Pancreas (tissue), 10 donors: Measurements from ENCODE around the gene RBM38. TPM values are rescaled to one million over a fixed set of nuclear protein-coding genes. Genes with fewer than 3 reads are reported as not detected.

ENCODE experiments used
- ATAC-seq, 4 donors: fragments of 200-7000 bp; cut with Tn5 transposase; one replicate each; pipeline versions ENCODE4 v1.8.0 to v1.9.1; 2020; ENCODE audit warnings: mild to moderate bottlenecking in 4 of 4, moderate library complexity in 4 of 4
- DNase-seq, 6 donors: peaks; one replicate each; pipeline ENCODE4 v3.0.0-alpha.2; 2020
- FAIRE-seq: peaks from 2 replicates; lab custom pipeline; 2012; peaks lifted over from hg19 to GRCh38; lab: Jason Lieb, UNC
- H3K27ac ChIP-seq, 4 donors: fragments of 200-600 bp; sonication (generic); 1 replicate in 3 of 4; 2 replicates in 1 of 4; pipeline versions ENCODE4 v1.5.0 to v1.8.0; 2020
- H3K27me3 ChIP-seq, 4 donors: fragments of 200-600 bp; one replicate each; pipeline ENCODE4 v1.8.0; 2021
- H3K36me3 ChIP-seq, 3 donors: fragments of 200-600 bp; sonication (generic) in 1 of 3; one replicate each; pipeline versions ENCODE4 v1.5.0 to v1.8.0; 2020 to 2021
- H3K4me1 ChIP-seq, 3 donors: fragments of 200-600 bp; one replicate each; pipeline ENCODE4 v1.8.0; 2021
- H3K4me3 ChIP-seq, 4 donors: fragments of 200-600 bp; sonication (generic) in 2 of 4; one replicate each; pipeline versions ENCODE4 v1.5.0 to v1.8.0; 2020 to 2021
- H3K9me3 ChIP-seq, 4 donors: fragments of 200-600 bp; one replicate each; pipeline ENCODE4 v1.8.0; 2021
- CTCF ChIP-seq, 4 donors: fragments of 200-600 bp; sonication (generic) in 3 of 4; IDR thresholded peaks; one replicate each; pipeline versions ENCODE4 v1.5.0 to v1.8.0; 2021; ENCODE audit warnings: antibody characterized with exemption in 4 of 4
- WGBS, 2 donors: extraction: QIAGEN DNeasy Blood & Tissue Kit; methylation state at CpG; one replicate each; pipeline ENCODE4 v1.1.7; 2013; 5-methylcytosine and 5-hydroxymethylcytosine counted together
- intact Hi-C, 3 donors: fragments of 100-400 bp; cut with DNase I; formaldehyde crosslinking; loops; one replicate each; pipeline versions ENCODE4 v1.11.1 to v1.14.2; 2022
- polyA plus RNA-seq, 2 donors: library from polyadenylated mRNA; stranded (reverse); fragments of 200-250 nt; gene quantifications; one replicate each; pipeline ENCODE4 v1.2.3, GENCODE V29; 2013
- total RNA-seq, 6 donors: library from RNA; stranded (reverse); fragmentation: NEBNext Ultra II Directional in 4 of 6; extraction: Animal tissue kit (Norgen Biotek cat#: 25700) in 4 of 6; gene quantifications; one replicate each; pipeline versions ENCODE4 v1.2.1 to v1.2.4, GENCODE V29; 2021 to 2023
- donor health status: healthy with polysubstance abuse.
- donor health status: DM: no; HTN: no; CAD: no; lungs with moderate emphysema.
- donor health status: DM: no; HTN: no; CAD: no.
- donor health status: control.
- donor health status: control.
- donor health status: Bipolar disorder and iron deficiency.
- donor health status: DM: yes; HTN: yes; CAD: no.
- donor health status: DM: no; HTN: no; CAD: no.
- donor health status: DM: no; HTN: no; CAD: no.
- donor health status: DM: yes; HTN: yes; CAD: no.

The RBM38 gene
- total and polyA plus RNA-seq, 8 donors: 3.9 to 13.1 (median 6.2) TPM

GRCh38 chr20:57420571-57421252 is 29.5 kb downstream of the RBM38 start:
- Histone ChIP-seq H3K27me3 (no peaks in the 10 kb centered on the region), H3K4me1 (no peaks in the 10 kb centered on the region), H3K27ac (no peak overlapping the region), H3K9me3 (no peaks in the 10 kb centered on the region), H3K36me3 (no peaks in the 10 kb centered on the region), H3K4me3 (no peak overlapping the region)
- intact Hi-C loops: no loop called here
- FAIRE-seq (no peak), DNase-seq (peak in 2 of 6 donors; percentile 18 to 54), ATAC-seq (no peak)
- no peak for TF ChIP-seq CTCF (IDR thresholded peaks at IDR 0.05)
- 61 to 80% methylated on average over 20 of the region's 20 CpGs for WGBS, 2 donors

GRCh38 chr20:57421253-57422220 is 30.3 kb downstream of the RBM38 start:
- Histone ChIP-seq H3K27me3 (no peaks in the 10 kb centered on the region), H3K27ac (no peak overlapping the region), H3K36me3 (no peaks in the 10 kb centered on the region), H3K4me3 (no peak overlapping the region), H3K4me1 (no peaks in the 10 kb centered on the region), H3K9me3 (no peaks in the 10 kb centered on the region)
- no peak for ATAC-seq
- intact Hi-C loops: no loop called here
- peak in 2 of 6 donors; percentile 8 to 58 for DNase-seq
- FAIRE-seq: no peak
- 66 to 75% methylated on average over 26 of the region's 26 CpGs for WGBS, 2 donors
- no peak for TF ChIP-seq CTCF (IDR thresholded peaks at IDR 0.05)

GRCh38 chr20:57422254-57422653 is 31.1 kb downstream of the RBM38 start:
- H3K27ac ChIP-seq: no peak overlapping the region
- DNase-seq: no peak
- H3K27me3 ChIP-seq: no peaks in the 10 kb centered on the region
- no peaks in the 10 kb centered on the region for H3K36me3 ChIP-seq
- TF ChIP-seq CTCF (IDR thresholded peaks at IDR 0.05): no peak
- no peak for ATAC-seq
- FAIRE-seq: no peak
- no peaks in the 10 kb centered on the region for H3K9me3 ChIP-seq
- 51 to 52% methylated on average over 7 of the region's 7 CpGs for WGBS, 2 donors
- intact Hi-C loops: no loop called here
- H3K4me1 ChIP-seq: no peaks in the 10 kb centered on the region
- no peak overlapping the region for H3K4me3 ChIP-seq

GRCh38 chr20:57425150-57426013 is 34.2 kb downstream of the RBM38 start:
- no peaks in the 10 kb centered on the region for H3K36me3 ChIP-seq
- no peak overlapping the region for H3K4me3 ChIP-seq
- peaks cover 0 to 3% (median 0%) of the 10 kb centered on the region in 3 donors for H3K4me1 ChIP-seq
- FAIRE-seq (no peak), ATAC-seq (peak in 1 of 4 donors; percentile 36), DNase-seq (peak in 1 of 6 donors; percentile 58)
- intact Hi-C loops: no loop called here
- TF ChIP-seq CTCF (IDR thresholded peaks at IDR 0.05): no peak
- no peaks in the 10 kb centered on the region for H3K27me3 ChIP-seq
- H3K27ac ChIP-seq: no peak overlapping the region
- 69 to 85% methylated on average over 15 to 17 of the region's 17 CpGs for WGBS, 2 donors
- H3K9me3 ChIP-seq: no peaks in the 10 kb centered on the region
